SU-DHL-6 (cell line): ENCODE results near the gene SHC3.
"Not testable (repeated sequence)": the region's sequence is repeated elsewhere in the genome, so short reads cannot be mapped to it uniquely, and the experiment has no call there.

ENCODE experiments used
- H2AFZ ChIP-seq: fragments of 200-600 bp; sonication (generic); 2 replicates; pipeline ENCODE4 v1.6.1; 2014; ENCODE audit warnings: low read depth, mild to moderate bottlenecking, moderate library complexity, mixed read lengths, antibody characterized with exemption, low read length; ENCODE audit not compliant: severe bottlenecking
- H3F3A ChIP-seq: fragments of 200-600 bp; shearing (Covaris generic); 2 replicates; pipeline ENCODE4 v1.6.0; 2016; ENCODE audit warnings: antibody characterized with exemption, mild to moderate bottlenecking; ENCODE audit not compliant: insufficient read depth
- H3K27ac ChIP-seq: fragments of 200-600 bp; sonication (generic); 2 replicates; pipeline ENCODE4 v1.5.1; 2016; ENCODE audit warnings: low read depth, mild to moderate bottlenecking, low read length, moderate library complexity, mixed read lengths
- H3K27me3 ChIP-seq: fragments of 200-600 bp; sonication (generic), shearing (Covaris generic); 2 replicates; pipeline ENCODE4 v1.6.0; 2014; ENCODE audit warnings: mild to moderate bottlenecking, low read length
- H3K36me3 ChIP-seq: fragments of 200-600 bp; sonication (generic); 2 replicates; pipeline ENCODE4 v1.6.1; 2014; ENCODE audit warnings: mild to moderate bottlenecking, low read length, mixed read lengths
- H3K4me2 ChIP-seq: fragments of 300-600, 200-600 bp; shearing (Covaris generic), sonication (generic); 2 replicates; pipeline ENCODE4 v1.6.0; 2014; ENCODE audit warnings: low read length, low read depth, mild to moderate bottlenecking; ENCODE audit not compliant: poor library complexity, severe bottlenecking
- H3K4me3 ChIP-seq: fragments of 200-600 bp; sonication (generic); 2 replicates; pipeline ENCODE4 v1.5.1; 2014; ENCODE audit warnings: antibody characterized with exemption, low read length, mild to moderate bottlenecking, mixed read lengths; ENCODE audit not compliant: insufficient read depth, poor library complexity, severe bottlenecking
- H3K79me2 ChIP-seq: fragments of 200-600 bp; sonication (generic); 2 replicates; pipeline ENCODE4 v1.6.1; 2014; ENCODE audit warnings: mild to moderate bottlenecking, low read length, moderate library complexity; ENCODE audit not compliant: insufficient read depth
- H3K9ac ChIP-seq: fragments of 200-600 bp; sonication (generic); 2 replicates; pipeline ENCODE4 v1.7.0; 2014; ENCODE audit warnings: mild to moderate bottlenecking, low read length
- H3K9me2 ChIP-seq: fragments of 200-600 bp; sonication (generic); replicated peaks from 2 replicates; pipeline ENCODE4 v1.6.1; 2014; ENCODE audit warnings: low read length; ENCODE audit not compliant: insufficient read depth
- H3K9me3 ChIP-seq: fragments of 200-600 bp; sonication (generic); 2 replicates; pipeline ENCODE4 v1.6.1; 2014; ENCODE audit warnings: low read length, mixed read lengths; ENCODE audit not compliant: insufficient read depth
- H4K20me1 ChIP-seq: fragments of 200-600 bp; sonication (generic); 2 replicates; pipeline ENCODE4 v1.6.1; 2014; ENCODE audit warnings: low read depth, mild to moderate bottlenecking, antibody characterized with exemption, low read length, moderate library complexity, mixed read lengths
- CTCF ChIP-seq: fragments of 200-600 bp; sonication (generic); IDR thresholded peaks from one replicate; pipeline ENCODE4 v1.5.1; 2017; ENCODE audit warnings: antibody characterized with exemption, mild to moderate bottlenecking, low read length, moderate library complexity; ENCODE audit not compliant: insufficient read depth, poor library complexity, severe bottlenecking
- EZH2phosphoT487 ChIP-seq: fragments of 200-600 bp; sonication (generic), shearing (Covaris generic); conservative IDR thresholded peaks from 2 replicates; pipeline ENCODE4 v1.6.1; 2018; ENCODE audit warnings: mild to moderate bottlenecking, antibody characterized with exemption, low read length, moderate library complexity, mixed read lengths

SHC3 gene

DNA sequence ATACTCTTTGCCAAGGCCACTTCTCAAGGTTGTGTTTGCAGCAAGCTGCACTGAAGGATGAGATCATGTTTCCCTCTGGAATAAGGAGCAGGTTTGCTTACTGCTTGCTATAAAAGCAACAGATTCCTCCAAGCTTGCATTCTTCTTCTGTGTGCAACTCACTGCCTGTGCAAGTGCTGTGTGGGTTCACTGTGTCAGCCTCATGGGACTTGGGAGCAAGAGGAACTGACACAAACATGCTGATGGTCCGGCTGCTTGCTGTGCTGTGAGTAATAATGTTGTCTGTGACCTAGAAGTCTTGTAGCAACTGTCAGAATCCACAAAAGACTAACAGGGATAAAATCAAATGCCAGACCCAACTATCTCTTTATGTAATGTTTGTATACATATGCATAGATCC lies 33.6 kb upstream of the SHC3 start:
- H3K4me2 ChIP-seq = no peak overlapping the region
- H3K9ac ChIP-seq = no peak overlapping the region
- no peaks in the 10 kb centered on the region for H3F3A ChIP-seq
- no peak overlapping the region for H3K4me3 ChIP-seq
- H3K9me3 ChIP-seq = no peaks in the 10 kb centered on the region
- H3K79me2 ChIP-seq = no peaks in the 10 kb centered on the region
- no peaks in the 10 kb centered on the region for H4K20me1 ChIP-seq
- TF ChIP-seq EZH2phosphoT487 = no peak
- TF ChIP-seq CTCF = no peak
- no peaks in the 10 kb centered on the region for H3K9me2 ChIP-seq
- H3K27me3 ChIP-seq = no peaks in the 10 kb centered on the region
- no peak overlapping the region for H2AFZ ChIP-seq
- no peak overlapping the region for H3K27ac ChIP-seq
- H3K36me3 ChIP-seq = no peaks in the 10 kb centered on the region

DNA sequence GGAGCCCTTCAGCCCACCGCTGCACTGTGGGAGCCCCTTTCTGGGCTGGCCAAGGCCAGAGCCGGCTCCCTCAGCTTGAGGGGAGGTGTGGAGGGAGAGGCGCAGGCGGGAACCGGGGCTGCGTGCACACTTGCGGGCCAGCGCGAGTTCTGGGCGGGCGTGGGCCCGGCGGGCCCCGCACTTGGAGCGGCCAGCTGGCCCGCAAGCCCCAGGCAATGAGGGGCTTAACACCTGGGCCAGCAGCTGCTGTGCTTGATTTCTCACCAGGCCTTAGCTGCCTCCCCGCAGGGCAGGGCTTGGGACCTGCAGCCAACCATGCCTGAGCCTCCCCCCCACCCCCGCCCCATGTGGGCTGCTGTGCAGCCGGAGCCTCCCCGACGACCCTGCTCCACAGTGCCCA lies 30.7 kb upstream of the SHC3 start:
- not testable (repeated sequence) for H3K27me3 ChIP-seq, H3K4me2 ChIP-seq

DNA sequence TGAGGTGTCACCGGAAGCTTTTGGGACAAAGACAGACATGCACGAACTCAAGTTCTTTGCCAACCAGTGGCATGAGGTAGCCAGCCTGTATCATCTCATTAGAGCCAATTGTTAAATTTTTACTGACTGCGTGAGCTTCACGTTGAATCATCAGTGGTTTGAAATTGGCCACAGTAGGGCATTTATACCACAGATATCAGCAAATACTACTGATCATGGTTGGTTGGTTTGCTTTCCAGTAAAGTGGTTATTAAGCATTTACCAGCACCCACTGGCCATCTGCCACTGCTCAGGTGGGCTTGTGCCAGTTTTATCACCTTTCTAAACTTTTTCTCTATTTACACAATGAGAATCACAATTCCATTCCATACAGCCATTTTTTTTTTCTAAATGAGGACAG lies 28.4 kb upstream of the SHC3 start:
- Histone ChIP-seq H3K9ac (no peak overlapping the region), H2AFZ (no peak overlapping the region), H3K79me2 (no peaks in the 10 kb centered on the region), H4K20me1 (no peaks in the 10 kb centered on the region), H3K27me3 (no peaks in the 10 kb centered on the region), H3K4me3 (no peak overlapping the region), H3K36me3 (no peaks in the 10 kb centered on the region), H3K9me2 (no peaks in the 10 kb centered on the region), H3K4me2 (no peak overlapping the region), H3K27ac (no peak overlapping the region), H3K9me3 (no peaks in the 10 kb centered on the region), H3F3A (no peaks in the 10 kb centered on the region)
- TF ChIP-seq EZH2phosphoT487 (no peak), CTCF (no peak)

More for the DNA sequence above, 30.7 kb upstream of the SHC3 start:
- H3K36me3 ChIP-seq, H4K20me1 ChIP-seq, H3K4me3 ChIP-seq, H3K9ac ChIP-seq, H3K9me2 ChIP-seq, H3K27ac ChIP-seq, H3F3A ChIP-seq, H2AFZ ChIP-seq, H3K9me3 ChIP-seq, H3K79me2 ChIP-seq: not testable (repeated sequence)

DNA sequence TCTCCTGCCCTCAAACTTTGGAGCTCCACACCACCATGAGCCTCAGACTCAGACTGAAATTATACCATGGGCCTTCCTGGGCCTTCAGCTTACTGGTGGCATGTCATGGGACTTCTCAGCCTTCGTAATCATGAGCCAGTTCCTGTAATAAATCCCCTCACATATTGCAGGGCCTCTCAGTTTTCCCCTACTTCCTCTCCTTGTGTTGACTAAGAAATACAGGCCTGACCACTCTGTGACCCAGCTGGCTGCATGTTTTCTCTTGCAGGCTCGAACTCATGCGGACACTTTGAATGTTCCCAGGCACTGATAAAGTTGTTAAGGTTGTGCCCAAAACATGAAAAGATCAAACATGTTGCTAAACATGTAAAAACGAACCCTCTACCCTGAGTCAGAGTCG lies 26.2 kb upstream of the SHC3 start:
- H3K27me3 ChIP-seq = no peaks in the 10 kb centered on the region
- H4K20me1 ChIP-seq = no peaks in the 10 kb centered on the region
- H3K36me3 ChIP-seq = no peaks in the 10 kb centered on the region
- H3K4me3 ChIP-seq = no peak overlapping the region
- H3K9me3 ChIP-seq = no peaks in the 10 kb centered on the region
- no peaks in the 10 kb centered on the region for H3F3A ChIP-seq
- no peak overlapping the region for H3K27ac ChIP-seq
- H2AFZ ChIP-seq = no peak overlapping the region
- TF ChIP-seq CTCF (no peak), EZH2phosphoT487 (no peak)
- H3K79me2 ChIP-seq = no peaks in the 10 kb centered on the region
- no peak overlapping the region for H3K4me2 ChIP-seq
- no peak overlapping the region for H3K9ac ChIP-seq
- no peaks in the 10 kb centered on the region for H3K9me2 ChIP-seq
